ENCODE results near the gene KIF24. TPM values are rescaled to one million over a fixed set of nuclear protein-coding genes. Genes with fewer than 3 reads are reported as not detected.

The KIF24 gene
- total RNA-seq, 1 donor from 2014 or later: 1.2 TPM

Small RNAs within 50 kb of the gene (small RNA-seq; reads per million reads assigned to genes)
- gene RNU2-50P (ENCODE audit: low replicate concordance): 0.08 reads per million

Other genes starting within 250 kb of the KIF24 start
- gene DCAF12, start 202.6 kb downstream of the KIF24 start, total RNA-seq: 23.8 TPM
- gene UBAP1, start 150.2 kb downstream of the KIF24 start, total RNA-seq: 18.4 TPM
- gene NUDT2, start 301 bp upstream of the KIF24 start, total RNA-seq: 12.5 TPM
- gene MYORG, start 47.6 kb upstream of the KIF24 start, total RNA-seq: 9.8 TPM
- 28.8 TPM for gene FAM219A, start 129.3 kb upstream of the KIF24 start, total RNA-seq
- gene DNAI1, start 129.5 kb upstream of the KIF24 start, total RNA-seq: 0.25 TPM
- gene ENHO, start 193.7 kb upstream of the KIF24 start, total RNA-seq: 27.8 TPM